SU-DHL-6 (cell line): ENCODE measurements around the gene CBLN4.

Experiments
- H2AFZ ChIP-seq: fragments of 200-600 bp; sonication (generic); 2 replicates; pipeline ENCODE4 v1.6.1; 2014; ENCODE audit warnings: low read depth, mild to moderate bottlenecking, moderate library complexity, mixed read lengths, antibody characterized with exemption, low read length; ENCODE audit not compliant: severe bottlenecking
- H3F3A ChIP-seq: fragments of 200-600 bp; shearing (Covaris generic); 2 replicates; pipeline ENCODE4 v1.6.0; 2016; ENCODE audit warnings: antibody characterized with exemption, mild to moderate bottlenecking; ENCODE audit not compliant: insufficient read depth
- H3K27ac ChIP-seq: fragments of 200-600 bp; sonication (generic); 2 replicates; pipeline ENCODE4 v1.5.1; 2016; ENCODE audit warnings: low read depth, mild to moderate bottlenecking, low read length, moderate library complexity, mixed read lengths
- H3K27me3 ChIP-seq: fragments of 200-600 bp; sonication (generic), shearing (Covaris generic); 2 replicates; pipeline ENCODE4 v1.6.0; 2014; ENCODE audit warnings: mild to moderate bottlenecking, low read length
- H3K36me3 ChIP-seq: fragments of 200-600 bp; sonication (generic); 2 replicates; pipeline ENCODE4 v1.6.1; 2014; ENCODE audit warnings: mild to moderate bottlenecking, low read length, mixed read lengths
- H3K4me2 ChIP-seq: fragments of 300-600, 200-600 bp; shearing (Covaris generic), sonication (generic); 2 replicates; pipeline ENCODE4 v1.6.0; 2014; ENCODE audit warnings: low read length, low read depth, mild to moderate bottlenecking; ENCODE audit not compliant: poor library complexity, severe bottlenecking
- H3K4me3 ChIP-seq: fragments of 200-600 bp; sonication (generic); 2 replicates; pipeline ENCODE4 v1.5.1; 2014; ENCODE audit warnings: antibody characterized with exemption, low read length, mild to moderate bottlenecking, mixed read lengths; ENCODE audit not compliant: insufficient read depth, poor library complexity, severe bottlenecking
- H3K79me2 ChIP-seq: fragments of 200-600 bp; sonication (generic); 2 replicates; pipeline ENCODE4 v1.6.1; 2014; ENCODE audit warnings: mild to moderate bottlenecking, low read length, moderate library complexity; ENCODE audit not compliant: insufficient read depth
- H3K9ac ChIP-seq: fragments of 200-600 bp; sonication (generic); 2 replicates; pipeline ENCODE4 v1.7.0; 2014; ENCODE audit warnings: mild to moderate bottlenecking, low read length
- H3K9me2 ChIP-seq: fragments of 200-600 bp; sonication (generic); replicated peaks from 2 replicates; pipeline ENCODE4 v1.6.1; 2014; ENCODE audit warnings: low read length; ENCODE audit not compliant: insufficient read depth
- H3K9me3 ChIP-seq: fragments of 200-600 bp; sonication (generic); 2 replicates; pipeline ENCODE4 v1.6.1; 2014; ENCODE audit warnings: low read length, mixed read lengths; ENCODE audit not compliant: insufficient read depth
- H4K20me1 ChIP-seq: fragments of 200-600 bp; sonication (generic); 2 replicates; pipeline ENCODE4 v1.6.1; 2014; ENCODE audit warnings: low read depth, mild to moderate bottlenecking, antibody characterized with exemption, low read length, moderate library complexity, mixed read lengths
- CTCF ChIP-seq: fragments of 200-600 bp; sonication (generic); IDR thresholded peaks from one replicate; pipeline ENCODE4 v1.5.1; 2017; ENCODE audit warnings: antibody characterized with exemption, mild to moderate bottlenecking, low read length, moderate library complexity; ENCODE audit not compliant: insufficient read depth, poor library complexity, severe bottlenecking
- EZH2phosphoT487 ChIP-seq: fragments of 200-600 bp; sonication (generic), shearing (Covaris generic); conservative IDR thresholded peaks from 2 replicates; pipeline ENCODE4 v1.6.1; 2018; ENCODE audit warnings: mild to moderate bottlenecking, antibody characterized with exemption, low read length, moderate library complexity, mixed read lengths

Gene CBLN4

GRCh38 chr20:56014151-56014550, 8.8 kb upstream of the CBLN4 start:
- Histone ChIP-seq H3K4me2 (no peak overlapping the region), H3K4me3 (no peak overlapping the region), H4K20me1 (no peaks in the 10 kb centered on the region), H3K79me2 (no peaks in the 10 kb centered on the region), H3K27me3 (no peaks in the 10 kb centered on the region), H3K9me2 (0 out of 2 replicates have a peak, but pooled peaks cover 3% of the 10 kb centered on the region), H3K9me3 (no peaks in the 10 kb centered on the region), H3K36me3 (no peaks in the 10 kb centered on the region), H3F3A (no peaks in the 10 kb centered on the region), H3K27ac (no peak overlapping the region), H2AFZ (no peak overlapping the region), H3K9ac (no peak overlapping the region)
- TF ChIP-seq EZH2phosphoT487 (no peak), CTCF (no peak)

GRCh38 chr20:56004611-56005388, 519 bp downstream of the CBLN4 start:
- no peak for TF ChIP-seq CTCF
- Histone ChIP-seq H3K4me2 (no peak overlapping the region), H2AFZ (no peak overlapping the region), H3K9me3 (no peaks in the 10 kb centered on the region), H3K9me2 (0 out of 2 replicates have a peak, but pooled peaks cover 3% of the 10 kb centered on the region), H3K4me3 (no peak overlapping the region), H3K36me3 (no peaks in the 10 kb centered on the region), H3F3A (no peaks in the 10 kb centered on the region), H3K27me3 (no peaks in the 10 kb centered on the region), H3K9ac (no peak overlapping the region), H3K27ac (no peak overlapping the region), H4K20me1 (no peaks in the 10 kb centered on the region), H3K79me2 (no peaks in the 10 kb centered on the region)

- Histone ChIP-seq H3K27me3 (no peaks in the 10 kb centered on the region), H3K9ac (no peak overlapping the region), H2AFZ (no peak overlapping the region), H3K79me2 (no peaks in the 10 kb centered on the region), H3K27ac (no peak overlapping the region), H3K9me3 (no peaks in the 10 kb centered on the region), H3K36me3 (no peaks in the 10 kb centered on the region), H3F3A (no peaks in the 10 kb centered on the region), H4K20me1 (no peaks in the 10 kb centered on the region), H3K4me2 (no peak overlapping the region), H3K9me2 (no peaks in the 10 kb centered on the region), H3K4me3 (no peak overlapping the region)
- TF ChIP-seq CTCF (no peak), EZH2phosphoT487 (no peak)
Measured at GRCh38 chr20:56004007-56004406, 1.3 kb downstream of the CBLN4 start.
